Gastroesophageal sphincter (tissue), 3 donors: ENCODE measurements around the gene LINGO4.

ENCODE experiments used
- CTCF ChIP-seq, 4 experiments: fragments of 200-600 bp in 2 of 4; fragments of 450-650 bp in 2 of 4; sonication (generic) in 1 of 4; IDR thresholded peaks; one replicate each; pipeline ENCODE4 v1.5.1; 2017 to 2019; ENCODE audit warnings: antibody characterized with exemption in 4 of 4, mild to moderate bottlenecking in 2 of 4, moderate library complexity in 2 of 4
- EP300 ChIP-seq: sonication (generic); formaldehyde crosslinking; IDR thresholded peaks from one replicate; pipeline ENCODE4 v1.6.1; 2017; ENCODE audit warnings: antibody characterized with exemption, mild to moderate bottlenecking
- POLR2A ChIP-seq, 2 donors: fragments of 450-650 bp; IDR thresholded peaks; one replicate each; pipeline ENCODE4 v1.6.1; 2017; ENCODE audit warnings: antibody characterized with exemption in 2 of 2, mild to moderate bottlenecking in 2 of 2, moderate library complexity in 1 of 2
- POLR2AphosphoS5 ChIP-seq: sonication (generic); formaldehyde crosslinking; IDR thresholded peaks from one replicate; pipeline ENCODE4 v1.6.1; 2017; ENCODE audit warnings: antibody characterized with exemption

DNA sequence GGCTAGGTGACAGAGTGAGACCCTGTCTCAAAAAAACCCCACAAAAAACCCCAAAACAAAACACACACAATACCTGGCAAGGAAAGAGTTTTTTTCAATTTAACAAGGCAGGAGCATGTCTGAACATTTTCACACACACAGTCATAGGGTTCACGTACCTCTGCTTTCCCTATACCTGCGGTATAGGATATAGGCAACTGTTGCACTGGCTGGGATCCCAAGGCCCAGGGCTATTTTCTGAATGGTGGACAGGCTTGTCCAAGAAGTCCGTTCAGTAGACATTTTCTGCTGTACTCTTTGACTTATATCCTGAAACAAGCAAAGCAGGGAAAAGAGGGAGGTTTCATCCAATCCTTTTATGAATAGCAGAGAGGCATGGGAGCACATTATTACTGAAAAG lies 22.5 kb downstream of the LINGO4 start:
- TF ChIP-seq CTCF (IDR thresholded peaks at IDR 0.05): no peak
- no peak for TF ChIP-seq POLR2A (IDR thresholded peaks at IDR 0.05)
- TF ChIP-seq POLR2AphosphoS5: no peak
- no peak for TF ChIP-seq EP300
